ENCODE measurements around the gene PIGT.

PIGT gene

DNA sequence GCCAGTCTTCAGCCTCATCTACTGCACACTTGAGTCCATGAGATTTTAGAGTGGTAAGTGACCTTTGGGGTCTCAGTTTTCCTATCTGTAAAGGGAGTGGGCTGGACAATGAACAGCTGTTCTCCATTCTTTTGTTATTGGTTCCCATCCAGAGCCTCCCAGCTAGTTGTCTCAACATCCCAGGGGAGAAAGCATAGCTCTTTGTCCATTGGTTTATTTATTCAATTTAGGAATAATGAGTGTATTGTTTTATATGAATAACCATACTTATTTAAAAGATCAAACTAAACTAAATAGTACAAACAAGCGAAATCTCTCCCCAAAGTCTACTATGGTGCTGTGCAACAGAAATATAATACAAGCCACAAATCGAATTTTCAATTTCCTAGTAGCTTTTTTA is 13.7 kb downstream of the PIGT start (continued):
- TF ChIP-seq, protein P1, sequence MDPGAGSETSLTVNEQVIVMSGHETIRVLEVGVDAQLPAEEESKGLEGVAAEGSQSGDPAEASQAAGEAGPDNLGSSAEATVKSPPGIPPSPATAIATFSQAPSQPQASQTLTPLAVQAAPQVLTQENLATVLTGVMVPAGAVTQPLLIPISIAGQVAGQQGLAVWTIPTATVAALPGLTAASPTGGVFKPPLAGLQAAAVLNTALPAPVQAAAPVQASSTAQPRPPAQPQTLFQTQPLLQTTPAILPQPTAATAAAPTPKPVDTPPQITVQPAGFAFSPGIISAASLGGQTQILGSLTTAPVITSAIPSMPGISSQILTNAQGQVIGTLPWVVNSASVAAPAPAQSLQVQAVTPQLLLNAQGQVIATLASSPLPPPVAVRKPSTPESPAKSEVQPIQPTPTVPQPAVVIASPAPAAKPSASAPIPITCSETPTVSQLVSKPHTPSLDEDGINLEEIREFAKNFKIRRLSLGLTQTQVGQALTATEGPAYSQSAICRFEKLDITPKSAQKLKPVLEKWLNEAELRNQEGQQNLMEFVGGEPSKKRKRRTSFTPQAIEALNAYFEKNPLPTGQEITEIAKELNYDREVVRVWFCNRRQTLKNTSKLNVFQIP (CRISPR knock-in tag; IDR thresholded peaks at IDR 0.05; ENCODE audit: borderline replicate concordance, low read depth): no peak
- no peak for TF ChIP-seq ESRRG (CRISPR knock-in tag; IDR thresholded peaks at IDR 0.05)
- TF ChIP-seq ARNTL (CRISPR knock-in tag; IDR thresholded peaks at IDR 0.05; ENCODE audit: borderline replicate concordance, low read depth): no peak
- no peak for TF ChIP-seq RARB (CRISPR knock-in tag; IDR thresholded peaks at IDR 0.05)
- no peak for TF ChIP-seq ZNF565 (CRISPR knock-in tag; conservative IDR thresholded peaks at IDR 0.05; ENCODE audit: low read depth)
- TF ChIP-seq, protein P2, sequence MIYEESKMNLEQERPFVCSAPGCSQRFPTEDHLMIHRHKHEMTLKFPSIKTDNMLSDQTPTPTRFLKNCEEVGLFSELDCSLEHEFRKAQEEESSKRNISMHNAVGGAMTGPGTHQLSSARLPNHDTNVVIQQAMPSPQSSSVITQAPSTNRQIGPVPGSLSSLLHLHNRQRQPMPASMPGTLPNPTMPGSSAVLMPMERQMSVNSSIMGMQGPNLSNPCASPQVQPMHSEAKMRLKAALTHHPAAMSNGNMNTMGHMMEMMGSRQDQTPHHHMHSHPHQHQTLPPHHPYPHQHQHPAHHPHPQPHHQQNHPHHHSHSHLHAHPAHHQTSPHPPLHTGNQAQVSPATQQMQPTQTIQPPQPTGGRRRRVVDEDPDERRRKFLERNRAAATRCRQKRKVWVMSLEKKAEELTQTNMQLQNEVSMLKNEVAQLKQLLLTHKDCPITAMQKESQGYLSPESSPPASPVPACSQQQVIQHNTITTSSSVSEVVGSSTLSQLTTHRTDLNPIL (CRISPR knock-in tag; IDR thresholded peaks at IDR 0.05; ENCODE audit: low read depth): no peak
- no peak for TF ChIP-seq ZC3H10 (CRISPR knock-in tag; IDR thresholded peaks at IDR 0.05)

DNA sequence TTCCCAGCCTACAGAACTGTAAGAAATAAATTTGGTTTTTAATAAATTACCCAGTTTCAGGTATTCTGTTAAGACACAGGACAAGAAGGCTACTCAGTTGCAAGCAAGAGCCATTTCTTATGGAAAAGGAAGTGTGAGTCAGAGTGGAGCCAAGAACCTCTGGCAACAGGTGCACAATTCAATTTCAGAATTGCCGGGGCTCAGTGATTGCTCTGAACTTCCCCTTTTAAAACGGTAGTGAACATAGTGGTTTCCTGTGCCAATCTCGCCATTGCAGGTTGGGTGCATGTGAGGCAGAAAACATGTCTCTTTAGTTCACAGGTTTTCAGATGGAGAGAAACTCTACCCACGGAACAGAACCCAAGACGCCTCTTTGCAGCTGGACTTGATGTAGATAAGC is 16.4 kb downstream of the PIGT start:
- no peak for ATAC-seq
- TF ChIP-seq BACH2 (CRISPR knock-in tag; IDR thresholded peaks at IDR 0.05; ENCODE audit: borderline replicate concordance): no peak
- TF ChIP-seq, protein P3, sequence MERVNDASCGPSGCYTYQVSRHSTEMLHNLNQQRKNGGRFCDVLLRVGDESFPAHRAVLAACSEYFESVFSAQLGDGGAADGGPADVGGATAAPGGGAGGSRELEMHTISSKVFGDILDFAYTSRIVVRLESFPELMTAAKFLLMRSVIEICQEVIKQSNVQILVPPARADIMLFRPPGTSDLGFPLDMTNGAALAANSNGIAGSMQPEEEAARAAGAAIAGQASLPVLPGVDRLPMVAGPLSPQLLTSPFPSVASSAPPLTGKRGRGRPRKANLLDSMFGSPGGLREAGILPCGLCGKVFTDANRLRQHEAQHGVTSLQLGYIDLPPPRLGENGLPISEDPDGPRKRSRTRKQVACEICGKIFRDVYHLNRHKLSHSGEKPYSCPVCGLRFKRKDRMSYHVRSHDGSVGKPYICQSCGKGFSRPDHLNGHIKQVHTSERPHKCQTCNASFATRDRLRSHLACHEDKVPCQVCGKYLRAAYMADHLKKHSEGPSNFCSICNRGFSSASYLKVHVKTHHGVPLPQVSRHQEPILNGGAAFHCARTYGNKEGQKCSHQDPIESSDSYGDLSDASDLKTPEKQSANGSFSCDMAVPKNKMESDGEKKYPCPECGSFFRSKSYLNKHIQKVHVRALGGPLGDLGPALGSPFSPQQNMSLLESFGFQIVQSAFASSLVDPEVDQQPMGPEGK (CRISPR knock-in tag; IDR thresholded peaks at IDR 0.05; ENCODE audit: borderline replicate concordance): no peak
- TF ChIP-seq TCF4 (CRISPR knock-in tag; IDR thresholded peaks at IDR 0.05; ENCODE audit: borderline replicate concordance): no peak
- no peak for TF ChIP-seq PPARA (CRISPR knock-in tag; IDR thresholded peaks at IDR 0.05; ENCODE audit: borderline replicate concordance)
- TF ChIP-seq, protein P1 (CRISPR knock-in tag; IDR thresholded peaks at IDR 0.05; ENCODE audit: borderline replicate concordance, low read depth): no peak
- TF ChIP-seq, protein P2 (CRISPR knock-in tag; IDR thresholded peaks at IDR 0.05; ENCODE audit: low read depth): no peak
- no peak for TF ChIP-seq RARB (CRISPR knock-in tag; IDR thresholded peaks at IDR 0.05)
- TF ChIP-seq ZNF8 (CRISPR knock-in tag; IDR thresholded peaks at IDR 0.05): no peak
- TF ChIP-seq ISL1 (CRISPR knock-in tag; IDR thresholded peaks at IDR 0.05): no peak
- no peak for TF ChIP-seq ARNTL (CRISPR knock-in tag; IDR thresholded peaks at IDR 0.05; ENCODE audit: borderline replicate concordance, low read depth)
- TF ChIP-seq, protein P4, sequence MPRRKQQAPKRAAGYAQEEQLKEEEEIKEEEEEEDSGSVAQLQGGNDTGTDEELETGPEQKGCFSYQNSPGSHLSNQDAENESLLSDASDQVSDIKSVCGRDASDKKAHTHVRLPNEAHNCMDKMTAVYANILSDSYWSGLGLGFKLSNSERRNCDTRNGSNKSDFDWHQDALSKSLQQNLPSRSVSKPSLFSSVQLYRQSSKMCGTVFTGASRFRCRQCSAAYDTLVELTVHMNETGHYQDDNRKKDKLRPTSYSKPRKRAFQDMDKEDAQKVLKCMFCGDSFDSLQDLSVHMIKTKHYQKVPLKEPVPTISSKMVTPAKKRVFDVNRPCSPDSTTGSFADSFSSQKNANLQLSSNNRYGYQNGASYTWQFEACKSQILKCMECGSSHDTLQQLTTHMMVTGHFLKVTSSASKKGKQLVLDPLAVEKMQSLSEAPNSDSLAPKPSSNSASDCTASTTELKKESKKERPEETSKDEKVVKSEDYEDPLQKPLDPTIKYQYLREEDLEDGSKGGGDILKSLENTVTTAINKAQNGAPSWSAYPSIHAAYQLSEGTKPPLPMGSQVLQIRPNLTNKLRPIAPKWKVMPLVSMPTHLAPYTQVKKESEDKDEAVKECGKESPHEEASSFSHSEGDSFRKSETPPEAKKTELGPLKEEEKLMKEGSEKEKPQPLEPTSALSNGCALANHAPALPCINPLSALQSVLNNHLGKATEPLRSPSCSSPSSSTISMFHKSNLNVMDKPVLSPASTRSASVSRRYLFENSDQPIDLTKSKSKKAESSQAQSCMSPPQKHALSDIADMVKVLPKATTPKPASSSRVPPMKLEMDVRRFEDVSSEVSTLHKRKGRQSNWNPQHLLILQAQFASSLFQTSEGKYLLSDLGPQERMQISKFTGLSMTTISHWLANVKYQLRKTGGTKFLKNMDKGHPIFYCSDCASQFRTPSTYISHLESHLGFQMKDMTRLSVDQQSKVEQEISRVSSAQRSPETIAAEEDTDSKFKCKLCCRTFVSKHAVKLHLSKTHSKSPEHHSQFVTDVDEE (CRISPR knock-in tag; IDR thresholded peaks at IDR 0.05): no peak
- no peak for TF ChIP-seq ZNF565 (CRISPR knock-in tag; conservative IDR thresholded peaks at IDR 0.05; ENCODE audit: low read depth)
- TF ChIP-seq GLIS3 (CRISPR knock-in tag; IDR thresholded peaks at IDR 0.05): no peak
- no peak for TF ChIP-seq ZFP30 (CRISPR knock-in tag; IDR thresholded peaks at IDR 0.05)
- TF ChIP-seq CSDC2 (CRISPR knock-in tag; IDR thresholded peaks at IDR 0.05): no peak
- no peak for TF ChIP-seq ZNF70 (CRISPR knock-in tag; IDR thresholded peaks at IDR 0.05)
- no peak for TF ChIP-seq TOX (CRISPR knock-in tag; IDR thresholded peaks at IDR 0.05; ENCODE audit: borderline replicate concordance)
- TF ChIP-seq OSR1 (CRISPR knock-in tag; IDR thresholded peaks at IDR 0.05): no peak

Data from SK-N-SH treated with all-trans-retinoic acid at 6 μM for 48 hours (cell line).